Limb (tissue), 2 donors: ENCODE measurements around the gene RPS25.
"Not testable (repeated sequence)": the region's sequence is repeated elsewhere in the genome, so short reads cannot be mapped to it uniquely, and the experiment has no call there.

ENCODE experiments used
- DNase-seq, 2 donors: peaks; one replicate each; pipeline ENCODE4 v3.0.0-alpha.2; 2016; ENCODE audit errors: extremely low spot score in 2 of 2

RPS25 gene

DNA sequence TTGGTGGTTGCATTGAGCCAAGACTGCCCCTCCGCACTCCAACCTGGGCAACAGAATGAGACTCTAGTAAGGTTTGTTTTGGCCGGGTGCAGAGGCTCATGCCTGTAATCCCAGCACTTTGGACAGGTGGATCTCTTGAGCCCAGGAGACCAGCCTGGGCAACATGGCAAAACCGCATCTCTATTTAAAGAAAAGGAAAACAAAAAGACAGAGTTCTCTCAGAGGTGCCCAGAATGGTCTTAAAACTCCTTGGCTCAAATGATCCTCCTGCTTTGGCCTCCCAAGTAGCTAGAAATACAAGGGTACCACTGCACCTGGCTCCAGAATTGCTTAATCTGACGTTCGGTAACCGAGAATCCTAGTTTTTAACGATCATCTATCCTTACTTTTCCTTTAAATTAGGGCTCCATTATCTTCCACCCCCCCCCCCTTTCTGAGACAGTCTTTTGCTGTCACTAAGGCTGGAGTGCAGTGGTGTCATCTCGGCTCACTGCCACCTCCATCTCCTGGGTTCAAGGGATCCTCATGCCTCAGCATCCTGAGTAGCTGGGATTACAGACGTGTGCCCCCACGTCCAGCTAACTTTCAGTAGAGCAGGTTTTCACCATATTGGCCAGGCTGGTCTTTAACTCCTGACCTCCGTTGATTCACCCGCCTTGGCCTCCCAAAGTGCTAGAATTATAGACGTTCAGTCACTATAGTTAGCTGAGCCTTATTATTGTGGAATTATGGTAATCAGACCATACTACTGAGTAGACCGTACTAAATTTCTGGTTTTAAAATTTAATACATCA is 1.7 kb downstream of the RPS25 start:
- no peak for DNase-seq

DNA sequence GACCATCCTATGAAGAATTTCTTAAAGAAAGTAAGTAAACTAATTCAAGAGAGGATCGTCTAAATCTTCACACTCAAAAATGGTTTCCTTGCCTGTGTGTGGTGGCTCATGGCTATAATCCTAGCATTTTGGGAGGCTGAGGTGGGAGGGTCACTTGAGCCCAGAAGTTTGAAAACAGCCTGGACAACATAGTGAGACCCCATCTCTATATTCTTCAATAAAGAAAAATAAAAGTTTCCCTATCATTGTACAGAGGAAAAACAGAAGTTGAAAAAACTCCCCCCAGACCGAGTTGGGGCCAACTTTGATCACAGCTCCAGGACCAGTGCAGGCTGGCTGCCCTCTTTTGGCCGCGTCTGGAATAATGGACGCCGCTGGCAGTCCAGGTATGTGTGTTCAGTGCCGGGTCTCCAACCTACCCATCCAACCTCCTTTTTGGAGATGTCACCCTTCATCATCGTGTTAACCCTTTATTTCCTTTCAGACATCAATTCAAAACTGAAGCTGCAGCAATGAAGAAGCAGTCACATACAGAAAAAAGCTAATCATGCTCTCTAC is 3.0 kb downstream of the RPS25 start:
- no peak for DNase-seq

DNA sequence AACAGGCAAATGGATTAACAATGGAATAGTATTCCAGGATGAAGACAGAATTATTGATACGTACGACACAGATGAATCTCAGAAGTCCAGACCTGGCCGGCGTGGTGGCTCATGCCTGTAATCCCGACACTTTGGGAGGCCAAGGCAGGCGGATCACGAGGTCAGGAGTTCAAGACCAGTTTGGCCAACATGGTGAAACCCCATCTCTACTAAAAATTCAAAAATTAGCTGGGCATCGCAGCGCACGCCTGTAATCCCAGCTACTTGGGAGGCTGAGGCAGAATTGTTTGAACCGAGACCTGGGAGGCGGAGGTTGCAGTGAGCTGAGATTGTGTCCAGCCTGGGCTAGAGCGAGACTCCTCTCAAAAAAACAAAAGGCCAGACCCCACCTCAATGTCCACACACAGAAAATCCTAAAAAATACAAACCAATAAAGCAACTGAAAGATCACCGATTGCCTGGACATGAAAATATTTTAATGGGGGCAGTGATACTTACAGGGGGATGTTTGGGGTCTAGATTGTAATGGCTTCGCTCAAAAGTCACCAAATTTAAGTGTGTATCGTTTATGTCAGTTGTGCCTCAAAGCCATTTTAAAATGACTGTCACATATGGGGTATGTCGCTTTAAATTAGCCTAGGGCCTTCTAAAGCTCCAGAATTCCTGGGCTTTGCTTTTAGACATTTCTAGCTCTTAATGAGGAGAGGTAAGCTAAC is 3.8 kb downstream of the RPS25 start:
- no peak for DNase-seq

DNA sequence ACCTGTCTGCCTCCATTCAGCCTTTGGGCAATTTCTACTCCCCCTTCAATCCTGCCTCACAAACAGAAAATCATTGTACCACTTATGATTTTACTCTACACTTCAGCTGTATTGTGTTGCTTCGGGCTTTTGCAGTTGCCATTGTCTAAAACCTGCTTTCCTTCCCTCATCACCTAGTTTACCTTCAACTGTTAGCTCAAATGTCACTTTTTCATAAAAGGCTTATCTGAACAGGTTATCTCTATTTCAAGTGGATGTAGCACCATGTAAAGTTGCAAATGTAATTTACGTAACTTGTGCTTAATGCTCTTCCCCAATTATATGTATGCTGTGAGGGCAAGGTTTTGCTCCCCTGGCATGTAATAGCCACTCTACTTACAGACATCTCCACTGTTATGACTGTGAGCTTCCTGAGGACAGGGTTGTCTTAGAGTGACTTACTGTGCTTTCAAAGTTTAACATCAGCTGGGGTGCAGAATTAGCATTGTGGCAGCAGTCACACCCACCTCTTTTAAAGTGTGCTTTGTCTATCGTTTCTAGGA is 5.4 kb downstream of the RPS25 start:
- no peak for DNase-seq

DNA sequence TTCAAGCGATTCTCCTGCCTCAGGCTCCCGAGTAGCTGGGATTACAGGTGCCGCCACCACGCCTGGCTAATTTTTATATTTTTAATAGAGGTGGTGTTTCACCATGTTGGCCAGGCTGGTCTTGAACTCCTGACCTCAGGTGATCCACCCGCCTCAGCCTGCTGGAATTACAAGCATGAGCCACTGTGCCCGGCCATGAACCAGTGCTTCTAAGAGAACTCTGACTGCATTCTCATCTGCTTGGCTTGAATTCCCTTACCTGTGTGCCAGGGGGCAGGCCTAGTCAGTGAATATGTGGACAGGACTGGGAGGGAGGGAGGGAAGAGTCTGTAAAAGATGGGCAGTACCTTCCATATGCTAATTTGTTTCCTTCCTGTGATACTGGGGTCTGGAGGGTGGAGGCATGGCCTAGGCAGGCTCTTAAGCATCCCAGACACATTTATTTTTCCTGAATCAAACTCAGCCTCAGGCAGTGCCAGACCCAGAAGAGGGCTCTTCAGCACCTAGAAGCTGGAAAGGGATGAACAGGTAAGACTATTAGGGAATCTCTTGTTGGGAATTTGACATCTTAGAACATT is 6.6 kb downstream of the RPS25 start:
- DNase-seq: no peak

DNA sequence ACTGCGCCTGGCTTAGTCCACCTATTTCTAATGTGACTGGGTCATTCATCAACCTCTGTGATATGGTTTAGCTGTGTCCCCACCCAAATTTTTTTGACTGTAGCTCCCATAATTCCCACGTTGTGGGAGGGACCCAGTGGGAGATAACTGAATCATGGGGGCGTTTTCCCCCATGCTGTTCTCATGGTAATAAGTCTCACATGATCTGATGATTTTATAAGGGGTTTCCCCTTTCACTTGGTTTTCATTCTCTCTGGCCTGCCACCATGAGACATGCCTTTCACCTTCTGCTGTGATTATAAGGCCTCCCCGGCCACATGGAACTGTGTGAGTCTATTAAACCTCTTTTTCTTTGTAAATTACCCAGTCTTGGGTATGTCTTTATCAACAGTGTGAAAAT is 11.5 kb downstream of the RPS25 start:
- DNase-seq: no peak

DNA sequence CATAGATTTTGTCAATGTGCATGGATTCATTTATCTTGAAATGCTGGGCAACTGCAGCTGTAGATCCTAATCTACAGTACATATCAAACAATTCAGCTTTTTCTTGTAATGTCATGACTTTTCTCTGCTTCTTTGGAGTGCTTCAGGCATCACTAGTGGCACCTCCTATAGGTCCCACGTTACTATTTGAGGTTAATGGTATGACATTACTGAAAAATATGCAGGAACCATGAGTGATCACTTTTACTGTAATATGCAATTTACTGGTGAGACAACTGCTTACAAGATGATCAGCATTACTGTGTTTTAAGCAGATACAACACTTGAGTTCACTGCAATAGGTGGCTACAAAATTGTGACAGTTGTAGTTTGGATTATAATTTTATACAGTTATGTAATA is 17.2 kb downstream of the RPS25 start:
- no peak for DNase-seq

DNA sequence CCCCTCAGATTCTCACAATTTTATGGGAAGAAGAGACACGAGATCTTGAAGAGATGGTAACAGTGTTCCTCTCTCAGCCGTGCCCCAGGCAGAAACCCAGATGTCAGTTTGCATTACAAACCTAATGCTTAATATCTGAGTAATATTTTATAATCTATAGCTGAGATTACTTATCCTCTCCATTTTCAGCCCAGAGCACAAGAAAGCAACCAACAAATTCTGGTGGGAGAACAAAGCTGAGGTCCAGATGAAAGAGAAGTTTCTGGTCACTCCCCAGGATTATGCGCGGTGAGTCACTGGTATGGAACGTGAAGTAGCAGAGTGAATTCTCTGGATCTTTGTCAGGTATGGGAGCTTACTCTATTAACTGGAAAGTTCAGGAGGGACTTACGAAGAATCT is 19.3 kb downstream of the RPS25 start:
- no peak for DNase-seq

DNA sequence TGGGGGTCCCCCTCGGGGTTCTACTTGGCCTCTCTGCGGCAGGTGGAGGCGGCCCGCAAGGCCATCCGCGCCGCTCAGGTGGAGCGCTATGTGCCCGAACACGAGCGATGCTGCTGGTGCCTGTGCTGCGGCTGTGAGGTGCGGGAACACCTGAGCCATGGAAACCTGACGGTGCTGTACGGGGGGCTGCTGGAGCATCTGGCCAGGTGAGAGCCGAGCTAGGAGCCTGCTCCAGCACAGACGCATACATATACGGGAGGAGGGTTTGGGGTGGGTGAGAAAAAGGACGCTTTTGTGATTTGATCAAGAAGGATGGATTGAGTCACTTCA is 19.8 kb downstream of the RPS25 start:
- no peak for DNase-seq

DNA sequence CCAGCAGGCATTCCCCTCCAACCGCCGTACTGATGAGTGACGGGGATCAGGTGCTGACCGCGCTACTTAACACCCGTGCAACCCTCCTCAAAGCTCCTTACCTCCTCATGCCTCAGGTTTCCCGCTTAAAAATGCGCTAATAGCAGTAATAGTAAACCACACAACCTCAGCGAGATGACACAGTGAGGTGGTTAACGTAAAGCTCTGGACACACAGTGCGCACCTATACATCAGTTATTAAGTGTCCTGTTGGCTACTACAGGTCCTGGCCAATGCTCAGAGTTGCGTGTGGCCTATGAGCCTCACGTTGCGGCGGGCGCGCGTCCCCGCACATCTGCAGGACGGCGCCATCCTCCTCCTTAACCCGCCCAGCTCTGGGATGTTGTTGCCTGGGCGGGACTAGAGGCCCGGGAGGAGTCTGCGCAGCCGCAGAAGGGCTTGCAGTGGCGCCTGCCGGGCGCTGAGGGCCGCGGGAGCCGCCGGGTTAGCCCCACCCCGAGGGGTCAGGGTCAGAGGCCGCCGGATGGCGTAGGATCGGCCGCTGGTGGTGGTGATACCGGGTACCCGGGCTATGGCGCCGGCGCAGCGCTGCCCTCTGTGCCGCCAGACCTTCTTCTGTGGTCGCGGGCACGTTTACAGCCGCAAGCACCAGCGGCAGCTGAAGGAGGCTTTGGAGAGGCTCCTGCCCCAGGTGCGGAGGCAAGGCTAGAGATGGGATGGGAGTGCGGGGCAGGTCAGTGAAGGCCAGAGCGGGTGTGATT is 20.3 kb downstream of the RPS25 start, which contains the start of gene CENATAC:
Gene CENATAC, plus strand, starts transcription at position 512 of the 761 bp plus-strand sequence. Its CDS starts 60 bp downstream, at position 572.
- DNase-seq: peak; percentile 93 to 96

DNA sequence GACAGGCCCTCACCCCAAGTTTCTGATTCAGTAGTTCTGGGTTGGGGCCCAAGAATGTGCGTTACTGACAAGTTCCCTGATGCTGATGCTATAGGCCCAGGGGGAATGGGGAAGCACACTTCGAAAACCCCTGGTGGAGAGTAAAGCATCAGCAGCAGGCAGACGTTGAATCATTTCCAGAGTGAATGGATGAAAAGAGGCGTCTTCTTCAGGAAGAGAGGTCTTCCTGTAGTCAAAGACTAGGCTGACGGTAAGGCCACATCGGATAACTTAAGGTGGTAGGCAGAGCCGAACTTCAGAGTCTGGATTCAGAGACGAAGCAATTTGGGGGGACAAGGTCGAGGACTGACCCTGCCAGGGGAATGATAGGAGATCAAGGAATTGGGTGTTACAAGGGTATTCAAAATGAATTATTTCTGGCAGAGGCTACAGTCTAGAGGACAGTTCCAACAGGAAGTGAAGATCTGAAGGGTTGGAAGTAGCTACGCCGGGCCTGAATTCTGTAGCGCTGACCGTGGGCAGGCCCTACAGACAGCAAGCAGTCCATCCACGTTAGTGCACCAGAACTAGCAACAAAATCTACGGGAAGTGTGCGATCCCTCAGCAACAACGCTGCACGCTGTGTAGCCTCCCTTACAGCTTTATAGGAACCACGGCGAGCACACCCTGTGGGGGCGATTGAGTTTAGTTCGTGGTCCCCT is 21.1 kb downstream of the RPS25 start:
- DNase-seq: no peak

DNA sequence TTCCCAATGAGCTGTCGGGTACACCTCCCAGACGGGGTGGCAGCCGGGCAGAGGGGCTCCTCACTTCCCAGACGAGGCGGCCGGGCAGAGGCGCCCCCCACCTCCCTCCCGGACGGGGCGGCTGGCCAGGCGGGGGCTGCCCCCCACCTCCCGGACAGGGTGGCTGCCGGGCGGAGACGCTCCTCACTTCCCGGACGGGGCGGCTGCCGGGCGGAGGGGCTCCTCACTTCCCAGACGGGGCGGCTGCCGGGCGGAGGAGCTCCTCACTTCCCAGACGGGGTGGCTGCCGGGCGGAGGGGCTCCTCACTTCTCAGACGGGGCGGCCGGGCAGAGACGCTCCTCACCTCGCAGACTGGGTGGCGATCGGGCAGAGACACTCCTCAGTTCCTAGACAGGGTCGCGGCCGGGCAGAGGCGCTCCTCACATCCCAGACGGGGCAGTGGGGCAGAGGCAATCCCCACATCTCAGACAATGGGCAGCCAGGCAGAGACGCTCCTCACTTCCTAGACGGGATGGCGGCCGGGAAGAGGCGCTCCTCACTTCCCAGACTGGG is 26.6 kb downstream of the RPS25 start:
- not testable (repeated sequence) for DNase-seq

DNA sequence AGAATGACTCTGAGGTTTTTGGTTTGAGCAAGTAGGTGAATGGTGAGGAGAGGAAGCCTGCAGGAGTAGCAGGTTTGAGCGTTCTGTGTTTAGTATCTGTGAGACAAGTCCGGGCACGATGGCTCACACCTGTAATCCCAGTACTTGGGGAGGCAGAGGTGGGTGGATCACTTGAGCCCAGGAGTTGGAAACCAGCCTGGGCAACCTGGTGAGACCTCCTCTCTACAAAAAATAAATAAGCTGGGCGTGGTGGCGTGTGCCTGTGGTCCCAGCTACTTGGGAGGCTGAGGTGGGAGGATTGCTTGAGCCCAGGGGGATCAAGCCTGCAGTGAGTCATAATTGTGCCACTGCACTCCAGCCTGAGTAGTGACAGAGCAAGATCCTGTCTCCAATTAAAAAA is 29.9 kb downstream of the RPS25 start:
- DNase-seq: no peak

DNA sequence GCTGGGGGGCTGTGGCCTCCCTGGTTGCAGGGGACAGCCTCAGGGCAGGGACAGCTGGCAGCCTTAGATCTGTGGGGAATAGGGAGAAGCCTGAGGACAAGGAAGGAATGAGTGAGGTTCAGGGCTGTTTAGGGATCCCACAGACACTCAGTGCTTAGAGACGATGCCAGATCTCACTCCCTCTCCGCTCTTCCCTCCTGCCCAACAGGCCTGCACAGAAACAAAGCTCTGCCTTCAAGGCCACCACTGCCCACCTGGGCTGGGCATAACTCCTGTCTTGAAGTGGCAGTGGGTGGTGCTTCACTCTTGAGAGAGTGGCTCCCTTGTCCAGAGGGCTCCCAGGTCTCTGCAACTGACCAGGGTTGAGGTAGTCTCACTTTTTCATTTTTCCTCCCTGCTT is 33.3 kb downstream of the RPS25 start:
- no peak for DNase-seq

DNA sequence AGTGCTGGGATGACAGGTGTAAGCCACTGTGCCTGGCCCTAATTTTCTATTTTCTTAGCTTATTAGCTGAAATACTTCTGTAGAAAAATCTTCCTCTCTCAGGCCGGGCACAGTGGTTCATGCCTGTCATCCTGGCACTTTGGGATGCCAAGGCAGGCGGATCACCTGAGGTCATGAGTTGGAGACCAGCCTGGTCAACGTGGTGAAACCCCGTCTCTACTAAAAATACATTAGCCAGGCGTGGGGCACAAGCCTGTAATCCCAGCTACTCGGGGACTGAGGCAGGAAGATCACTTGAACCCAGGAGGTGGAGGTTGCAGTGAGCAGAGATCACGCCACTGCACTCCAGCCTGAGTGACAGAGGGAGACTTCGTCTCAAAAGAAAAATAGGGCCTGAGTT is 33.8 kb downstream of the RPS25 start:
- DNase-seq: not testable (repeated sequence)

DNA sequence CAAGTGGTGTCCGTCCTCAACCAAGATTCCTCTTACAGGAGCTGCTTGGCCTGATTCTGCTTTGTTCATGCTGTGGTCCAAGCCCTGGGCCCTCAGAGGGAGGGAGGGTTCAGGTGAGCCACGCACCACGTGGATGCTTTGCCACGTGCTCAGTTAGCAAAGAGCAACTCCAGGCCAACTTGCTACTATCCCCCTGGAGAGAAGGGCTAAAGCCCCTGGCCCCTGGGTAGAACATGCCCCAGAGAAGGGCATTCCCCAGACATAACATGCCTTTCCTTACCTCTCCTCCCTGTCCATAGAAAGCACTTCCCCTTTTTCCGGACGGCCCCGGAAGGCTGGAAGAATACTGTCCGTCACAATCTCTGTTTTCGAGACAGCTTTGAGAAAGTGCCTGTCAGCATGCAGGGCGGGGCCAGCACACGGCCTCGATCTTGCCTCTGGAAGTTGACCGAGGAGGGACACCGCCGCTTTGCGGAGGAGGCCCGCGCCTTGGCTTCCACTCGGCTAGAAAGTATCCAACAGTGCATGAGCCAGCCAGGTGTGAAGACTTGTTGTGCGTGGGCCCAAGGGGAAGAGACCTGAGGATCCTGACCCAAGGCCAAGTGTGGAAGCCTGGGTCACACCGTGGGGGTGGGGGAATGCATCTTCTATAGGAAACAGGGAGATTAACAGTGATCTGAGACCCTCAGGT is 37.8 kb downstream of the RPS25 start:
- peak in 1 of 2 donors; percentile 35 for DNase-seq

DNA sequence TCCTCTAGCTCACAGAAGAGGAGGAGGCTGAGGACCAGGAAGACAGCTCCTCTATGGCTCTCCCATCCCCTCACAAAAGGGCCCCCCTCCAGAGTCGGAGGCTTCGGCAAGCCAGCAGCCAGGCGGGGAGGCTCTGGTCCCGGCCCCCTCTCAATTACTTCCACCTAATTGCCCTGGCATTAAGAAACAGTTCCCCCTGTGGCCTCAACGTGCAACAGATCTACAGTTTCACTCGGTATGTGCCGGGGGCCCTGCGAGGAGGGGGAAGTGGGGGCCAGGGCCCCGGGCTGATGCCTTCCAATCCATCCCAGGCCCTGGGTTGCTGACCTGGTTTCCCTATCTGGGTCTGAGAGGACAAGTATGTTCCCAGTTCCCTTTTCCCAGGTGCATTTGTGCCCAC is 38.7 kb downstream of the RPS25 start:
- DNase-seq: peak in 1 of 2 donors; percentile 33

DNA sequence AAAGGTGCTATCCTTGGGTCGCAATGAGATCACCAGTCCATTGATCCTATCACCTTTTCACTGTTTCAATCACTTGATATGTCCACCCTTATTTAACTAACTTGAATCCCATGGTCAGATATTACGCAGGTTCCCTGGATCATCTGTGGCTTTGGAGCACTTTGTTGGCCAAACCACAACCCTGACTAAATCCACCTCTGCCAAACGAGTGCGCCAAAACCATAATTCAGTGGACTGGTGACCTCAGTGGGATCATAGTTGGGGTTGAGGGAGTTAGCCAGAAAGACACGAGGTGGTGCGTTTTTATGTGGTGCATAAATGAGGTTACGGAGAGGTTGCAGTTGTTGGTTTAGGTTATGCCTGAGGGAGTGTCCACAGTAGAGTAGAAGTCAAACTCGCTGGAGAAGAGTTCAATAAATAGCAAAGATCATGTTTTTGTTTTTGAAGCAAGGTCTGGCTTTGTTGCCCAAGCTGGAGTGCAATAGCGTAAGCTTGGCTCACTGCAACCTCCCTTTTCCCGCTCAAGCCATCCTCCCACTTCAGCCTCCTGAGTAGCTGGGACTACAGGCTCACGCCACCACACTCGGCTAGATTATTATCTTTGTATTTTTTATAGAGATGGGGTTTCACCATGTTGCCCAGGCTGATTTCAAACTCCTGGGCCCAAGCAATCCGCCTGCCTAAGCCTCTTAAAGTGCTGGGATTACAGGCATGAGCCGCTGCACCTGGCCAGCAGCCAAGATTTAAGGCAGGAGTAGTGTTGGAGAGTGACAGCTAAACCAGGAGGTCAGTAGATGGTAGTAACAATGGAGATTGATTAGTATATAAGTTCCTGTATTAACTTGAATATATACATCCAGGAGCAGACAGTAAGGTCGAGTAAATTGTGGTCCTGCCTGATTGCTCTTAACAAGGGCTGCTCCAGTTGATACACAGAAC is 42.1 kb downstream of the RPS25 start:
- DNase-seq: no peak

DNA sequence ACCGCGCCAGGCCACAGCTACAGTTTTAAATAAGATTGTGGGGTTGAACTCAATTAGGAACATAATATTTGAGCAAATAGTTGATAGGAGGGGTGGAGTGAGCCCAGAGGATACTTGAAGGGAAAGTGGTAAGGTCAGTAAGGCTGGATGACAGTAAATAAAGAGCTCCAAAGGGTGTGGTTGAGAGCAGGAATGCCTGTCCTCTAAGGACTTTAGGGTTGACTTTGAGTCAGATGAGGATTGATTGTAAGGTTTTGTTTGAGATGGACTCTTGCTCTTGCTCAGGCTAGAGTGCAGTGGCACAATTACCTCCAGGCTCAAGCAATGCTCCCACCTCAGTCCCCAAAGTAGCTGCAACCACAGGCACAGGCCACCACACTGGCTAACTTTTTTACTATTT is 44.2 kb downstream of the RPS25 start:
- DNase-seq: no peak
